ENCODE results near the gene SORBS2.
"Not testable (repeated sequence)": the region's sequence is repeated elsewhere in the genome, so short reads cannot be mapped to it uniquely, and the experiment has no call there.

SORBS2 gene

GRCh38 chr4:185811509-185812364 is at the start of gene SORBS2:
TSS of gene SORBS2 (minus strand) at chr4:185812194. CDS start at chr4:185690571, 121,623 bp downstream.
- H3K27ac ChIP-seq, result peak within 1 kb of the TSS; percentile 95

GRCh38 chr4:185859111-185859510 is 47.1 kb upstream of the SORBS2 start:
- no peak for TF ChIP-seq CTCF (conservative IDR thresholded peaks at IDR 0.05)
- no peak overlapping the region for H3K27ac ChIP-seq

More at GRCh38 chr4:185811509-185812364, at the start of gene SORBS2:
- no peak for TF ChIP-seq CTCF (conservative IDR thresholded peaks at IDR 0.05)

- not testable (repeated sequence) for H3K27ac ChIP-seq
Observed at GRCh38 chr4:185857561-185857960, 45.6 kb upstream of the SORBS2 start.

GRCh38 chr4:185853841-185854240 is 41.8 kb upstream of the SORBS2 start:
- TF ChIP-seq CTCF (conservative IDR thresholded peaks at IDR 0.05), result no peak

GRCh38 chr4:185852961-185853360 is 41.0 kb upstream of the SORBS2 start:
- H3K27ac ChIP-seq, result no peak overlapping the region
- no peak for TF ChIP-seq CTCF (conservative IDR thresholded peaks at IDR 0.05)

More at GRCh38 chr4:185853841-185854240, 41.8 kb upstream of the SORBS2 start:
- no peak overlapping the region for H3K27ac ChIP-seq

- H3K27ac ChIP-seq, result no peak overlapping the region
- TF ChIP-seq CTCF (conservative IDR thresholded peaks at IDR 0.05), result no peak
Observed at GRCh38 chr4:185849664-185850550, 37.9 kb upstream of the SORBS2 start.

- TF ChIP-seq CTCF (conservative IDR thresholded peaks at IDR 0.05), result no peak
- no peak overlapping the region for H3K27ac ChIP-seq
Observed at GRCh38 chr4:185847352-185848097, 35.5 kb upstream of the SORBS2 start.

All from VCaP (cell line).